ENCODE data around the gene TRO. TPM values are rescaled to one million over a fixed set of nuclear protein-coding genes. Genes with fewer than 3 reads are reported as not detected.

The TRO gene
- 1 to 10 TPM; 2.1 to 3.0 TPM for total RNA-seq

DNA sequence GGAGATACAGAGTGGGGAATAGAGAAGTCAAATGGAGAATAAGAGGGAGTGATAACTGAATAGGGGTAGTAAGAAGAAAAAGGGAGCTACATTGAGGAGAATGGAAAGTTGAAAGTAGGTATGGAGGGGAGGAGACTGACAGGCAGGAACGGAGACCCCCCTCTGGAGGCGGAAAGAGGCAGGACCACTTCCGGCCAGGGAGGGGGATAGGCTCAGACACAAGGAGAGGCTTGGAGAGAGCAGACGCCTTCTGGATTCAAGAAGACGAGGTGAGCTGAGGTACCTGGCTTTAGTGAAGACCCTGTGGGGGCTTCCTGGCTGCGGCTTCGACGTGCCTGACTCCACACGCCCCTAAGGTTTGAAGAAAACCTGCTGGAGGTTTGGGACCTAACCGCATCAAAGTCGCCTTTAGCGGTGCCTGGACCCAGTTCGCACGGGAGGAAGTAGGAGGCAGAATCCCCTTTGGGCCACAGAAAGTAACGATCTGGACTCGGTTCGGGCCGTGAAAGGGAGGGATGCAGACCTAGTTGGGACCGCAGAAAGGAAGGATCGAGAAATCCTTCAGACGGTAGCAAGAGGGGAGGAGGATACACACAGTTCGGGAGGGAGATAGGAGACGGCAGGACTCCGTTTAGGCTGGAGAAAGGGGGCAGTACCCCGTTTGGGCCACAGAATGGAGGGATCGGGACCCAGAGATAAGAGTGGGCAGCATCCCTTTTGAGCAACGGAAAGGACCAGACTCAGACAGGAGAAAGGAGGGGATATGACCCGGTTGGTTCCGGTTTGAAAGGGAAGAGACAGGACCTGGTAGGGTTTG is at the start of gene TRO:
Gene TRO, plus strand, starts transcription at position 215 of the 817 bp plus-strand sequence. CDS start 1,423 bp downstream, outside the sequence.
- Mint-ChIP-seq H3K4me1 (ENCODE audit: low read depth in 2 of 2) (peaks cover 18 to 20% of the 10 kb centered on the region in 2 donors), H3K27ac (peak within 1 kb of the TSS; percentile 55 to 70), H3K36me3 (no peaks in the 10 kb centered on the region), H3K9me3 (no peaks in the 10 kb centered on the region), H3K27me3 (peaks cover 8 to 9% of the 10 kb centered on the region in 2 donors), H3K4me3 (peak within 1 kb of the TSS; percentile 93)
- ATAC-seq (peak in 1 of 2 donors; percentile 30), DNase-seq (ENCODE audit: low spot score) (no peak)

- H3K4me1 Mint-ChIP-seq (ENCODE audit: low read depth in 2 of 2): no peaks in the 10 kb centered on the region
- DNase-seq (ENCODE audit: low spot score) (no peak), ATAC-seq (no peak)
- no peak overlapping the region for H3K4me3 Mint-ChIP-seq
- no peak overlapping the region for H3K27ac Mint-ChIP-seq
- no peaks in the 10 kb centered on the region for H3K9me3 Mint-ChIP-seq
- no peaks in the 10 kb centered on the region for H3K36me3 Mint-ChIP-seq
- peaks cover 32 to 38% of the 10 kb centered on the region in 2 donors for H3K27me3 Mint-ChIP-seq
These were observed 34.9 kb upstream of the TRO start for GRCh38 chrX:54885740-54886139.

DNA sequence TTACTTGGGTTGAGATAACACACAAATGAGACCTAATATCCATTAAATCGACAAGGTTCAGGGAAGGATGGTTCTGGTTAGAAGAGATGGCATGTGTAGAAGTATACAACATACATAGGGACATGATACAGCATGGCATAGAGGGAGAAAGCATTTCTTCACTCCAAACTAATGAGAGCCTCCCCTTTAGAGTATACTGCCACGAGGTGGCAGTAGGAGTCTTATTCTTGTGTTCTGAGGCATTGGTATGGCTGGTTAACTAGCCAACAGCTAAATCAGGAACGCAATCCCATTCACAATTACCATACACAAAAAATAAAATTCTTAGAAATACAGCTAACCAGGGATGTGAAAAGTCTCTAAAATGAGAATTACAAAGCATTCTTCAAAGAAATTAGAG is 29.1 kb upstream of the TRO start:
- Mint-ChIP-seq H3K36me3 (no peaks in the 10 kb centered on the region), H3K4me3 (no peak overlapping the region), H3K4me1 (ENCODE audit: low read depth in 2 of 2) (no peaks in the 10 kb centered on the region), H3K27ac (no peak overlapping the region), H3K9me3 (no peaks in the 10 kb centered on the region), H3K27me3 (peaks cover 26 to 40% of the 10 kb centered on the region in 2 donors)
- ATAC-seq (no peak), DNase-seq (ENCODE audit: low spot score) (no peak)

- ATAC-seq: peak in 1 of 2 donors; percentile 32
- H3K9me3 Mint-ChIP-seq: no peaks in the 10 kb centered on the region
- H3K27me3 Mint-ChIP-seq: peaks cover 5 to 30% of the 10 kb centered on the region in 2 donors
- no peak overlapping the region for H3K4me3 Mint-ChIP-seq
- no peak for DNase-seq (ENCODE audit: low spot score)
- H3K4me1 Mint-ChIP-seq (ENCODE audit: low read depth in 2 of 2): no peaks in the 10 kb centered on the region
- no peak overlapping the region for H3K27ac Mint-ChIP-seq
- H3K36me3 Mint-ChIP-seq: no peaks in the 10 kb centered on the region
These were observed 26.5 kb upstream of the TRO start for GRCh38 chrX:54894159-54894558.

DNA sequence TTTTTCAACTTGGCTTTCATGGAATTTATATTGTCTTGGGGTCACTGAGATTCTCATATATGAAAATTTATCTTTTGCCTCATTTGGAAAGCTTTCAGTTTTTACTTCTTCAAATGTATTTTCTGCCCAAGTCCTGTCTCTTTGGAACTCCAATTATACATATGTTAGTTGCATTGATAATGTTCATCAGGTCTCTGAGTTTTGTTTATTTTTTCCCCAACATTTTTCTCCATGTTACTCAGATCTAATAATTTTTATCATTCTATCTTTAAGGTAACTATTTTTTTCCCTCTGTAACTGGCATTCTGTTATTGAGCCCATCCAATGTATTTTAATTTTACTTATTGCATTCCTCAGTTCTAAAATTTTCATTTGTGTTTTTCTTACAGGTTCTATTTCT is 10.7 kb upstream of the TRO start:
- H3K27ac Mint-ChIP-seq: no peak overlapping the region

DNA sequence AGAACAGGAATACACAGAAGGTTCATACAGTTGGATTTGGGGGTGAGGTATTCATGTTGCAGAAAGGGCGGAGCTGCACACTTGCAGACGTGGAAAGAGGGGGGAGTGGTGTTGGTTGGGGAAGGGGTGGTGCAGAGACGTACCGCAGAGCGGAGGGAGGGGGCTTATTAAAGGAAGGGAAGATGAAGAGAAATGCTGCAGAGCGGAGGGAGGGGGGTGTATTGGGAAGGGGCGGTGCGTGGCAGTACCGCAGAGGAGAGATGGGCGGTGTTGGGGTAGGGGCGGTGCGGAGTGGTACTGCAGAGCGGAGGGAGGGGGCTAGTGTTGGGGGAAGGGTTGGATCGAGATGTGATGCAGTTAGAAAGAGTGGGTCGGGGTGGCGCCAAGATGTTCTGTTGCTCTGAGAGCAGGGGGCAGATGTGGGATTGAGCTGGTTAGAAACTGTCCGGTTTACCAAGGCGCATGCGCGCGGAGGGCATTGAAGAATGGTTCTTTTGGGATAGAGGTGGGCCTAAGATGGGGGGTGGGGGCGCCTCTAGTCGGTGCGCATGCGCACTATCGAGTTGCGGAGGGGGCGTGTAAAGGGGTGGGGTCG is 900 bp downstream of the TRO start:
- DNase-seq (ENCODE audit: low spot score): no peak
- H3K9me3 Mint-ChIP-seq: no peaks in the 10 kb centered on the region
- H3K27me3 Mint-ChIP-seq: peaks cover 8 to 9% of the 10 kb centered on the region in 2 donors
- peak overlapping the region; percentile 93 for H3K4me3 Mint-ChIP-seq
- H3K4me1 Mint-ChIP-seq (ENCODE audit: low read depth in 2 of 2): peaks cover 18 to 20% of the 10 kb centered on the region in 2 donors
- peak overlapping the region; percentile 55 to 70 for H3K27ac Mint-ChIP-seq
- ATAC-seq: peak; percentile 56 to 71
- H3K36me3 Mint-ChIP-seq: no peaks in the 10 kb centered on the region

More for the DNA sequence above, 10.7 kb upstream of the TRO start:
- H3K36me3 Mint-ChIP-seq: peaks cover 10% of the 10 kb centered on the region
- peaks cover 4% of the 10 kb centered on the region for H3K9me3 Mint-ChIP-seq
- H3K4me1 Mint-ChIP-seq (ENCODE audit: low read depth in 2 of 2): no peaks in the 10 kb centered on the region
- no peak for DNase-seq (ENCODE audit: low spot score)
- ATAC-seq: no peak
- H3K4me3 Mint-ChIP-seq: no peak overlapping the region
- H3K27me3 Mint-ChIP-seq: peaks cover 9 to 11% of the 10 kb centered on the region in 2 donors

DNA sequence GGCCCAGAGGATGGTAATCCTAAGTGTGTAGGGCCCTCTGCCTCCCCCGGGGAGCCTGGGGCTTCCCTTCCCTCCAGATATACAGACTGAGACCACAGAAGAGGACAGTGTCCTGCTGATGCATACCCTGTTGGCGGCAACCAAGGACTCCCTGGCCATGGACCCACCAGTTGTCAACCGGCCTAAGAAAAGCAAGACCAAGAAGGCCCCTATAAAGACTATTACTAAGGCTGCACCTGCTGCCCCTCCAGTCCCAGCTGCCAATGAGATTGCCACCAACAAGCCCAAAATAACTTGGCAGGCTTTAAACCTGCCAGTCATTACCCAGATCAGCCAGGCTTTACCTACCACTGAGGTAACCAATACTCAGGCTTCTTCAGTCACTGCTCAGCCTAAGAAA is 1.9 kb downstream of the TRO start:
- DNase-seq (ENCODE audit: low spot score) (no peak), ATAC-seq (no peak)
- Mint-ChIP-seq H3K27me3 (peaks cover 8 to 9% of the 10 kb centered on the region in 2 donors), H3K9me3 (no peaks in the 10 kb centered on the region), H3K4me3 (peak overlapping the region; percentile 93), H3K27ac (no peak overlapping the region), H3K36me3 (no peaks in the 10 kb centered on the region), H3K4me1 (ENCODE audit: low read depth in 2 of 2) (peaks cover 18 to 20% of the 10 kb centered on the region in 2 donors)

DNA sequence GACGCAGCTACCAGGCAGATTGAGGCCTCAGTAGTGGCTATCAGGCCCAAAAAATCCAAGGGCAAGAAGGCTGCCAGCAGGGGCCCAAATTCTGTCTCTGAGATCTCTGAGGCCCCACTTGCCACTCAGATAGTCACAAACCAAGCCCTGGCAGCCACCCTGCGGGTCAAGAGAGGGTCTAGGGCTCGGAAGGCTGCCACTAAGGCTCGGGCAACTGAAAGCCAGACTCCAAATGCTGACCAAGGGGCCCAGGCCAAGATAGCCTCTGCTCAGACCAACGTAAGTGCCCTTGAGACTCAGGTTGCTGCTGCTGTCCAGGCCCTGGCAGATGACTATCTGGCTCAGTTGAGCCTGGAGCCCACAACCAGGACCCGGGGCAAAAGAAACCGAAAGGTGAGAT is 2.8 kb downstream of the TRO start:
- H3K27me3 Mint-ChIP-seq: peaks cover 8 to 9% of the 10 kb centered on the region in 2 donors
- no peaks in the 10 kb centered on the region for H3K9me3 Mint-ChIP-seq
- no peak for DNase-seq (ENCODE audit: low spot score)
- no peak overlapping the region for H3K4me3 Mint-ChIP-seq
- H3K4me1 Mint-ChIP-seq (ENCODE audit: low read depth in 2 of 2): peaks cover 18 to 20% of the 10 kb centered on the region in 2 donors
- ATAC-seq: no peak
- no peak overlapping the region for H3K27ac Mint-ChIP-seq
- H3K36me3 Mint-ChIP-seq: no peaks in the 10 kb centered on the region

DNA sequence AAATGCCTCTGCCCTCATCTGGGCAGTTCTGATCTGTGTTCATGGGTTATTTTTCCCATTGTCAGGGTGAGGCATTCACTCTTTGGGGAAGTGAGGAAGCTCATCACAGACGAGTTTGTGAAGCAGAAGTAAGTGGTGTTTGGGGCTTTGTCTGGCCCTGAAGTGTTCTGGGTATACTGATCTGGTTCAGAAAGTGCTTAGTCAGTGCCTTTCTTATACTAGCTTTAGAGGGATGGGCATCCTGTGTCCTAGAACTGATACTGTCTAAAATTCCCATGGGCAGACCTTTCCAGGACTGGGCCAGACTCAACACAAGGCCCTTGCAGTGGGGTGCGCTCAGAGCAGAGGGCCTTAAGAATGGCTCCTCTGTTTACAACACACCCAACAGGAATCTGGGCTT is 6.4 kb downstream of the TRO start:
- Mint-ChIP-seq H3K9me3 (no peaks in the 10 kb centered on the region), H3K4me3 (no peak overlapping the region), H3K27me3 (peaks cover 0 to 2% of the 10 kb centered on the region in 2 donors), H3K36me3 (no peaks in the 10 kb centered on the region), H3K27ac (no peak overlapping the region), H3K4me1 (ENCODE audit: low read depth in 2 of 2) (peaks cover 3 to 4% of the 10 kb centered on the region in 2 donors)
- ATAC-seq (no peak), DNase-seq (ENCODE audit: low spot score) (no peak)

GRCh38 chrX:54928876-54929275 is 8.3 kb downstream of the TRO start:
- Mint-ChIP-seq H3K36me3 (no peaks in the 10 kb centered on the region), H3K27me3 (peaks cover 0 to 2% of the 10 kb centered on the region in 2 donors)
- ATAC-seq: no peak

GRCh38 chrX:54930291-54931049 is 9.8 kb downstream of the TRO start:
- ATAC-seq (no peak), DNase-seq (ENCODE audit: low spot score) (no peak)
- H3K27ac Mint-ChIP-seq: no peak overlapping the region
- H3K4me3 Mint-ChIP-seq: no peak overlapping the region
- no peaks in the 10 kb centered on the region for H3K4me1 Mint-ChIP-seq (ENCODE audit: low read depth in 2 of 2)
- H3K27me3 Mint-ChIP-seq: peaks cover 0 to 2% of the 10 kb centered on the region in 2 donors
- no peaks in the 10 kb centered on the region for H3K36me3 Mint-ChIP-seq
- H3K9me3 Mint-ChIP-seq: no peaks in the 10 kb centered on the region

More at GRCh38 chrX:54928876-54929275, 8.3 kb downstream of the TRO start:
- no peak for DNase-seq (ENCODE audit: low spot score)
- Mint-ChIP-seq H3K4me1 (ENCODE audit: low read depth in 2 of 2) (no peaks in the 10 kb centered on the region), H3K27ac (no peak overlapping the region), H3K4me3 (no peak overlapping the region), H3K9me3 (no peaks in the 10 kb centered on the region)

DNA sequence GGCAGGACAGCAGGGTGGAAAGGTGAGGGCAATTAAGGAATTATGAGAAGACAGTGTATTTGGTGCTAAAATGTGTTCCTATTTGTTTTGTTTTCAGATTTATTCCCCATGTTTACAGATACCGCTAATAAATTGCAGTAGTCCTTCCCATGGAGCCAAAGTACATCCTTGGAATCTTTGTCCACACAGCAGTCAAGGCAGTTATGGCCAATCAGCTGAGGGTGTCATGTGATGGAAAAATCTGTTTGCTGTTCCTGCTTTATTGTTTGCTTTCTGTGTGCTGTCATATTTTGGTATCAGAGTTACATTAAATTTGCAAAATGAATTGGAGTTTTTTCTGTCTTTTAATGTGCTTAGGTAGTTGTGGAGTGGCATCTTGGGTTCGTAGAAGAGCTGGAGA is 10.5 kb downstream of the TRO start:
- Mint-ChIP-seq H3K36me3 (no peaks in the 10 kb centered on the region), H3K4me1 (ENCODE audit: low read depth in 2 of 2) (no peaks in the 10 kb centered on the region), H3K27me3 (peaks cover 0 to 2% of the 10 kb centered on the region in 2 donors), H3K9me3 (no peaks in the 10 kb centered on the region), H3K4me3 (no peak overlapping the region), H3K27ac (peak overlapping the region in 1 of 2 donors; percentile 5)
- DNase-seq (ENCODE audit: low spot score) (no peak), ATAC-seq (no peak)

GRCh38 chrX:54933150-54933826 is 12.7 kb downstream of the TRO start:
- H3K4me1 Mint-ChIP-seq (ENCODE audit: low read depth in 2 of 2): no peaks in the 10 kb centered on the region
- peaks cover 0 to 2% of the 10 kb centered on the region in 2 donors for H3K27me3 Mint-ChIP-seq
- DNase-seq (ENCODE audit: low spot score) (no peak), ATAC-seq (no peak)
- no peak overlapping the region for H3K27ac Mint-ChIP-seq
- H3K4me3 Mint-ChIP-seq: no peak overlapping the region
- no peaks in the 10 kb centered on the region for H3K9me3 Mint-ChIP-seq
- no peaks in the 10 kb centered on the region for H3K36me3 Mint-ChIP-seq

Measured in natural killer cell treated with Interleukin-12 subunit alpha and Interleukin-12 subunit beta and Interleukin-15 and Interleukin-18, amount 100 ng/mL, for 72 hours (primary cell).